DND-41 (cell line): ENCODE data around the gene GPR31.
"Not testable (repeated sequence)": the region's sequence is repeated elsewhere in the genome, so short reads cannot be mapped to it uniquely, and the experiment has no call there.

Experiments used
- EZH2 ChIP-seq: IDR thresholded peaks from 3 replicates; pipeline ENCODE4 v1.6.1; 2012; ENCODE audit warnings: borderline replicate concordance, low read depth, mild to moderate bottlenecking, moderate library complexity, low read length, inconsistent platforms; ENCODE audit not compliant: severe bottlenecking
- TF ChIP-seq, protein P1 (sequence below): IDR thresholded peaks from 2 replicates; pipeline ENCODE4 v1.5.1; 2012; ENCODE audit warnings: borderline replicate concordance, low read length, moderate library complexity, mild to moderate bottlenecking; ENCODE audit not compliant: poor library complexity, severe bottlenecking; ENCODE audit errors: extremely low read depth

DNA sequence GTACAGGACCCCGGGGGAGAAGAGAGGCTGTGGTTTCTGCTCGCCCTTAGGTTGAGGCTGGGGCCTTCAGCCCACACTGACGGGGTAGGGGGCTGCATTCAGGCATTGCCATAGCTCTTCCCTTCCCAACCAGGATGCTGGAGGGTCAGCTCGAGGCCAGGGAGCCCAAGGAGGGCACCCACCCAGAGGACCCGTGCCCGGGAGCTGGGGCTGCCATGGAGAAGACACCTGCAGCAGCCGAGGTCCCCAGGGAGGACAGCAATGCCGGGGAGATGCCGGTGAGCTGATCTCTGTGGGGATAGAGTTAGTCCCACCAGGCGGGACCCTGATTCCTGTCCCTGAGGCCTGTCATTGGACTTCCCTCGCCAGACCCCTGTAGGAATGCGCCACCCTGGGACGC, 14.2 kb upstream of the GPR31 start:
- not testable (repeated sequence) for TF ChIP-seq EZH2
- TF ChIP-seq, protein P1, sequence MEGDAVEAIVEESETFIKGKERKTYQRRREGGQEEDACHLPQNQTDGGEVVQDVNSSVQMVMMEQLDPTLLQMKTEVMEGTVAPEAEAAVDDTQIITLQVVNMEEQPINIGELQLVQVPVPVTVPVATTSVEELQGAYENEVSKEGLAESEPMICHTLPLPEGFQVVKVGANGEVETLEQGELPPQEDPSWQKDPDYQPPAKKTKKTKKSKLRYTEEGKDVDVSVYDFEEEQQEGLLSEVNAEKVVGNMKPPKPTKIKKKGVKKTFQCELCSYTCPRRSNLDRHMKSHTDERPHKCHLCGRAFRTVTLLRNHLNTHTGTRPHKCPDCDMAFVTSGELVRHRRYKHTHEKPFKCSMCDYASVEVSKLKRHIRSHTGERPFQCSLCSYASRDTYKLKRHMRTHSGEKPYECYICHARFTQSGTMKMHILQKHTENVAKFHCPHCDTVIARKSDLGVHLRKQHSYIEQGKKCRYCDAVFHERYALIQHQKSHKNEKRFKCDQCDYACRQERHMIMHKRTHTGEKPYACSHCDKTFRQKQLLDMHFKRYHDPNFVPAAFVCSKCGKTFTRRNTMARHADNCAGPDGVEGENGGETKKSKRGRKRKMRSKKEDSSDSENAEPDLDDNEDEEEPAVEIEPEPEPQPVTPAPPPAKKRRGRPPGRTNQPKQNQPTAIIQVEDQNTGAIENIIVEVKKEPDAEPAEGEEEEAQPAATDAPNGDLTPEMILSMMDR = not testable (repeated sequence)
